CD1c-positive myeloid dendritic cell (primary cell): ENCODE measurements around the gene FXYD5.
A peak's percentile ranks its signal among the peaks of the same experiment; 100 is the strongest.
"Not testable (repeated sequence)": the region's sequence is repeated elsewhere in the genome, so short reads cannot be mapped to it uniquely, and the experiment has no call there.

Source experiments
- DNase-seq: peaks from one replicate; pipeline ENCODE4 v3.0.0-alpha.2; 2016; ENCODE audit errors: extremely low spot score

The FXYD5 gene

GRCh38 chr19:35136977-35137702 is 17.4 kb upstream of the FXYD5 start:
- no peak for DNase-seq

GRCh38 chr19:35138305-35138892 is 16.1 kb upstream of the FXYD5 start, which contains the start of gene FXYD1:
TSS of gene FXYD1 (plus strand) at chr19:35138824. CDS start at chr19:35140080, 1,256 bp downstream.
- DNase-seq = no peak

GRCh38 chr19:35140207-35140961 is 14.2 kb upstream of the FXYD5 start:
- DNase-seq = no peak

- peak; percentile 91 for DNase-seq
These were observed 13.3 kb upstream of the FXYD5 start for GRCh38 chr19:35140962-35141836.

DNA sequence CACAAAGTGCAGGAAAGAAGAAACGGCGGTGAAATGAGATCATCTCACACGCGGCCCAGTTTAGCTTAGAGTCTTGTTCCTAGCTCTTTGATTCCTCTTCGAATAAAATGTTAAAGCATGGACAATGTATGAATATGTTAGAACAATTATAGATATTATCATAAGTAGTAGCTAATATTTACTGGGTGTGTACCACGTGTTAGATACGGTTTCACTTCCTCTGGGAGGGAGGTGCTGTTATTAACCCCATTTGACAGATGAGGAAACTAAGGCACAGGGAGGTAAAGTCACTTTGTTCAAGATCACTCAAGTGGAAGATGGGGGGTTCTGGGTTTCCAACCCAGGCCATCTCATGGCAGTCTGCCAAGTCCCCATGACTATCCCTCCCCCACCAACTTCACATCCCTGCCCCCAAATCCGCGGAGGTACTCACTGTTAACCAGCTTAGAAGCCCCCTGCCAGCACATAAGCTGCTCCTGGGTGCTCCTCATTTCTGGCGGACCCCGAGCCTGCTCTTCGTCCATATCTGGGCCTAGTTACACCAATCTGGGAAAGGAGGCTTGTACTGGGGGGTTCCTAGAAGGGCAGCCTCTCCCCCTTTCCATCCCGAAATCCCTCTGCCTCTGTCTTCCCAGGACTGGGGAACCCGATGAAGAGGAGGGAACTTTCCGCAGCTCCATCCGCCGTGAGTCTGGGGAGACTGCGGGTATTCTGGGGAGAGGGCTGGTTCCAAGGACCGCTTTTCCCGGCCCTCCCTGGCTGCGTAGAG is 12.5 kb upstream of the FXYD5 start:
- DNase-seq = peak; percentile 69

- peak; percentile 56 for DNase-seq
These were observed 11.8 kb upstream of the FXYD5 start for GRCh38 chr19:35142606-35143230.

DNA sequence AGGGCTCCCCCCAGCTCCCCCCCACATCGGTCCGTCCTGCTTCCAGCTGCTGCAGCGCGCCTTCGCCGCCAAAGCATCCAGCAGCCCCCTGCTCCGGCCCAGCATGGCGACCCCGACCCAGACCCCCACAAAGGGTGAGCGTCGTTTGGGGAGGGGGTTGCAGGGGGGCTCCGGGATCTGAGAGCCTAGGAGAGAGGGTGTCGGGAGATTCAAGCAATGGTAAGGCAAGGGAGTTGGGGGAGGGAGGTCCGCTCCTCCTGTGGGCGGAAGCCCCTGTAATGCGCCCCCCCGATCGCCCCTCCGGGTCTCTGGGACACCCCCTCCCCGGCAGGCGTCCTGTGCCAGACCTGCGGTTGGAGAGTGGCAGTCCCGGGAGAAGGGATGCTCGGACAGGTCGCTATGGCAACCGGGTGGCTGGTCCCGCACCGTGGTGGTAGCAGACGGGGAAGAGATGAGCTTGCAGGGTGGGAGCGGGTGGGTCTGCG is 11.3 kb upstream of the FXYD5 start, which contains the start of gene FXYD7:
Gene FXYD7, plus strand, starts transcription at position 25 of the 485 bp plus-strand sequence. Its CDS starts 79 bp downstream, at position 104.
- no peak for DNase-seq

GRCh38 chr19:35143818-35144217 is 10.7 kb upstream of the FXYD5 start:
- DNase-seq = no peak

GRCh38 chr19:35144259-35144599 is 10.3 kb upstream of the FXYD5 start:
- DNase-seq = no peak

DNA sequence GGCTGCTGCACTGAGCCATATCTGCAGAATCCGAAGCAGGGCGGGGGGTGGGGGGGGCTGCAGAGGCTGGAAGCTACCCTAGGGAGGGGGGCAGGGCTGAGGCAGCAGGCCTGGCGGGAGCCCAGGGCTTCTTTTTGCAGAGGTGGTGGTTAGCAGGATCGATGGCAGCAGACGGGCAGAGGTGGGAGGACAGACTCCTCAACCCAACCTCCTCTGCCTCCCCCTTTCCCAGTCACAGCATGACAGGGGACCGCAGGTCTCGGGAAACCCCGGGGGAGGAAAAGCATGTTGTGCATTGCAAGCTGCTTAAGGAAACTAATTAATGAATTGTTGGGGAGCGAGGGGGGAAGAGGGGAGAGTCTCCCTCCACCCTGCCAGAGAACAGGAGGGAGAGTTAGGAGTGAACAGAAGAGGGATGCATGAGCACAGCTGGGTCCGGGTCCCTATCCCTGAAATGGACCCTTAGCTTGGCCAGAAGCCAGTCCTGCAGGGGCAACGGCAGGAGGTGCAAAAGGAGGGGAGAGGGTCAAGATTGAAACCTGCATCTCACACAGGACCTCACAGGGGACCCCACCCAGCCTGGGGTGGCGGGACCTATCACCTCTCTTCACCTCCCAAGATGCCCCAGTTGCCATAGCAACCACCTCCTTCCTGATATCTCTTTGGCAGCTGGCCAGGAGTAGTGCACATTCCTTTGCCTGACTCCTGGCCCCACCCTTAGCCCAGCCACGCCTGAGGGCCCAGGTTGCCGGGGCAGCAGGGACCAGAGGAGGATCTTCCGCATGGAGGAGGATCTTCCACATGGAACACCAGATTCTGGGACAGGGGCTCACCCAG is 9.7 kb upstream of the FXYD5 start:
- DNase-seq = peak; percentile 33

DNA sequence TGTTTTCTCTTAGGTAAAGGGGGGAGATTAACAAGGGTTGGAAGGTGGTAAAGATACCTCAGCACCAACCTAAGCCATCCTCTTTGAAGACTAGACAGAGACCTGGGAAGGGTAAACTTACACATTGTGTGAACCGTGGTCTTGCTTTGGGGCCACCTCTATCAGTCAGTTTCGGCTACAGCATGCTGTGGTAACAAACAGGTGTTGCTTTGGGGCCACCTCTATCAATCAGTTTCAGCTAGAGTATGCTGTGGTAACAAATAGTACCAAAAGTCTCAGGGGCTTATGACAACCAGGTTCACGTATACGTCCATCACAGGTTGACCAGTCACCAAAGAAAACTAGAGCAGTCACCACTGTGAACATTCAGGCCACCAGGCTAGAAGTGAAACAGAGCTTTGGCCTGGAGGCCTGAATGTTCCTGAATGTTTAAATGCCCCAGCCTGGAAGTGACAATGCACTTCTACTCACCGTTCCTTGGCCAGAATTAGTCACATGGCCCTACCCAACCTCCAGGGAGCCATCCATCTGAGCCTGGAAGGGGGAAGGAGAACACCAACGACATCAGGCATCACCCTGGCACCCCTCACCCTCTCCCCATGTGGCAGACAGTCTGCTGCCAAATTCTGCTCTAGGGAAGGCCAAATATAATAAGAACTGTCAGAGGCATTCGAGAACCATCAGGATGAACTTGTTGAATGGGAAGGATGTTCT is 7.6 kb upstream of the FXYD5 start:
- peak; percentile 45 for DNase-seq

DNA sequence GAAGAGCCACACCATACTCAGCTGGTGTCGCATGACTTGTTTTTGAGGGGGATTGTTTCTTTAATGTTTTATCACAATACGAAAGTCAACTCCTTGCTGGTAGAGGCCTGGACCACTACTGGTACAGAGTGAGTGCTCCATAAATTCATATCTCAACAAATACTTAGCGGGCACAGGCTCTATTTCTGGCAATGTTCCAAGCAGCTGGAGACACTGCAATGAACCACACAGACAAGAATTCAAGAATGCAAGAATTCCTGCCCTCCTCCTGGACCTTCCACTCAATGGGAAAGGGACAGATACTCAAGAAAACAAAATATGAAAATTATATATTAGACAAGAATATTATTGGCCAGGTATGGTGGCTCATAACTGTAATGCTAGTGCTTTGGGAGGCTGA is 5.1 kb upstream of the FXYD5 start:
- DNase-seq = no peak

- DNase-seq = no peak
These were observed 4.1 kb upstream of the FXYD5 start for GRCh38 chr19:35150445-35150844.

GRCh38 chr19:35151273-35152065 is 3.1 kb upstream of the FXYD5 start:
- DNase-seq = no peak

GRCh38 chr19:35153129-35153522 is 1.4 kb upstream of the FXYD5 start:
- not testable (repeated sequence) for DNase-seq

DNA sequence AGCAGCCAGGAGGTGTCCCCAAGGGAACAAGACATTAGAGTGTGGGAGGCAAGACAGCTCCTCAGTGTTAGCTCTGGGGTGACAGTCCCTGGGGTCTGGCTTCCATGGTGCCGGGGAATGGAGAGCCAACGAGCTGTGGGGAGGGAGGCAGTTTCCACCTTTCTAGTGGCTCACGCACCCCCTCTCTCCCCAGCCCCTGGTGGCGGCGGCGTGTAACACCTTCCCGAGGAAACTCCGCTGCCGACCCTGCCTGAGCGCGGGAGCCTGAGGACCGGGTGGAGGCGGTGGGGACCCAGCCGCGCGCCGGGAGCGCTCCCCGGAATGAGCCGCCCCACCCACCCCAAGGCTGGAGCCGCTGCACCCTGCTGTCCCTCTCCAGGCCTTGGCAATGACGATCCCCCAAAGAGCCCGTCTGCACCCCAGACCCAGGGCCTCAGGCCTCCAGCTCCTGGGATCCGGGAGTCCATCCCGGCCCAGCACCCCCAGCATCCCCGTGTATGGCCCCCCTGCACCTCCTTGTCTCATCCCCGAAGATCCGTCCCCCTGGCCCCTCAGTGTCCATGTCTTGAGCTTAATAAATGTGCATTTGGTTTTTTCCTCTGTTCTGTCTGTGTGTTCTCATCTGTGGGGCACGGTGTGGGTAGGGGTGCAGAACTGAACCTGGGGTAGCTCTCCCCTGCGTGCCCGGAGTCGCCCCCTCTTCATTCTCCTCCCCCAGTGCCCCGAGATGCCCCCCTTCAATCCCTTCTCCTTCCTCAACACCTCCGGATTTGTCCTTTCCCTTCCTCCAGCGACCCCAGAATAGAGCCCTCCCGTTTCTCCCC is 622 bp upstream of the FXYD5 start:
- peak; percentile 52 for DNase-seq

- peak; percentile 55 for DNase-seq
These were observed 906 bp downstream of the FXYD5 start for GRCh38 chr19:35155441-35155840.
